ENCODE data around the gene PRKAG2.

GRCh38 chr7:151808400-151809145 lies 68.3 kb downstream of the PRKAG2 start:
- TF ChIP-seq POLR2A (IDR thresholded peaks at IDR 0.05; ENCODE audit: low read length) (no peak), GATA1 (IDR thresholded peaks at IDR 0.05; ENCODE audit: low read depth, low read length) (no peak)
